AG04450 (cell line): ENCODE results near the gene SRGN. TPM values are rescaled to one million over a fixed set of nuclear protein-coding genes. Genes with fewer than 3 reads are reported as not detected.

Experiments used
- CTCF ChIA-PET: fragments of 300-600, 350-600 bp; formaldehyde crosslinking; extraction: SDS; loops from one replicate; lab custom pipeline; 2022; ENCODE audit warnings: antibody characterized with exemption, inconsistent platforms; lab: Charles Lee
- POLR2A ChIA-PET: fragments of 350-600 bp; formaldehyde crosslinking; extraction: SDS; loops from one replicate; lab custom pipeline; 2021; ENCODE audit warnings: antibody characterized with exemption, inconsistent platforms; lab: Yijun Ruan, JAX
- DNase-seq: peaks from one replicate; pipeline ENCODE4 v3.0.0-alpha.2; 2011; ENCODE audit warnings: low read depth, low spot score
- H3K27ac ChIP-seq: one replicate; pipeline ENCODE4 v1.5.1; 2012; ENCODE audit warnings: low read depth, low read length, control low read depth
- H3K27me3 ChIP-seq: one replicate; pipeline ENCODE4 v1.6.0; 2012; ENCODE audit warnings: low read length; ENCODE audit not compliant: control insufficient read depth, insufficient read depth
- H3K4me3 ChIP-seq: 2 replicates; pipeline ENCODE4 v1.5.1; 2011; ENCODE audit warnings: mild to moderate bottlenecking, low read depth, low read length, control low read depth
- H3K9me3 ChIP-seq: 2 replicates; pipeline ENCODE4 v1.5.1; 2012; ENCODE audit warnings: low read length; ENCODE audit not compliant: control insufficient read depth, insufficient read depth
- polyA plus RNA-seq: library from polyadenylated mRNA; depleted of rRNA; stranded (reverse); fragments of >200 nt; gene quantifications from 2 replicates; pipeline ENCODE4 v1.2.3, GENCODE V29; 2011
- TF ChIP-seq, protein P1 (sequence below): IDR thresholded peaks from 2 replicates; pipeline ENCODE4 v1.5.1; 2011; ENCODE audit warnings: low read depth, low read length, control low read depth, inconsistent platforms

Gene SRGN
- polyA plus RNA-seq, 1 experiment: 154 TPM

DNA sequence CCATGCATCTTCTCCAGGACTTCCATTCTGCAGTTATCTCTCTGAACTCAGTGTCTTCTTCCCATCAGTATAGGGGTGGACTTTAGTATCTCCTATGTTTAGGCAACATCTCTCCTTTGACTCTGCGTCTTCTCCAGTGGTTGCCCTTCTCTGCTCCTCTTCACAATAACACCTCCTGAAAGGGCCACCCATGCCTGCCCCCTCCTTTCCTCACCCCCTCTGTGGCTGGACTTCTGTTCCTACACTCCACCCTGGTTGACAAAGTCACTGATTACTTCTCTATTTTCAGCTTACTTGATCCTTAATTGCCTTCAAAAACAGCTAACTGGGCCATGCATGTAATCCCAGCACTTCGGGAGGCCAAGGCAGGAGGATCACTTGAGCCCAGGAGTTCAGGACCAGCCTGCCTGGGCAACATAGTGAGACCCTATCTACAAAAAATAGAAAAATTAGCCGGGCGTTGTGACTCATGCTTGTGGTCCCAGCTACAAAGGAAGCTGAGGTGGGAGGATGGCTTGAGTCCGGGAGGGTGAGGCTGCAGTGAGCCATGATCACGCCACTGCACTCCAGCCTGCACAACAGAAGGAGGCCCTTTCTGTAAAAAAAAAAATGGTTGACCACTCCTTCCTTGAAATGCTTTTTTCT is 13.7 kb downstream of the SRGN start:
- Histone ChIP-seq H3K9me3 (no peaks in the 10 kb centered on the region), H3K4me3 (no peak overlapping the region), H3K27ac (no peak overlapping the region), H3K27me3 (no peaks in the 10 kb centered on the region)
- ChIA-PET POLR2A (interaction anchor here (0.7 kb wide), 1 partner anchor 22 kb away, joined by 3 read pairs; no protein-coding TSS in a partner anchor), CTCF (interaction anchor here (1.5 kb wide), 1 partner anchor 9 kb away, joined by 4 read pairs; no protein-coding TSS in a partner anchor)
- TF ChIP-seq, protein P1, sequence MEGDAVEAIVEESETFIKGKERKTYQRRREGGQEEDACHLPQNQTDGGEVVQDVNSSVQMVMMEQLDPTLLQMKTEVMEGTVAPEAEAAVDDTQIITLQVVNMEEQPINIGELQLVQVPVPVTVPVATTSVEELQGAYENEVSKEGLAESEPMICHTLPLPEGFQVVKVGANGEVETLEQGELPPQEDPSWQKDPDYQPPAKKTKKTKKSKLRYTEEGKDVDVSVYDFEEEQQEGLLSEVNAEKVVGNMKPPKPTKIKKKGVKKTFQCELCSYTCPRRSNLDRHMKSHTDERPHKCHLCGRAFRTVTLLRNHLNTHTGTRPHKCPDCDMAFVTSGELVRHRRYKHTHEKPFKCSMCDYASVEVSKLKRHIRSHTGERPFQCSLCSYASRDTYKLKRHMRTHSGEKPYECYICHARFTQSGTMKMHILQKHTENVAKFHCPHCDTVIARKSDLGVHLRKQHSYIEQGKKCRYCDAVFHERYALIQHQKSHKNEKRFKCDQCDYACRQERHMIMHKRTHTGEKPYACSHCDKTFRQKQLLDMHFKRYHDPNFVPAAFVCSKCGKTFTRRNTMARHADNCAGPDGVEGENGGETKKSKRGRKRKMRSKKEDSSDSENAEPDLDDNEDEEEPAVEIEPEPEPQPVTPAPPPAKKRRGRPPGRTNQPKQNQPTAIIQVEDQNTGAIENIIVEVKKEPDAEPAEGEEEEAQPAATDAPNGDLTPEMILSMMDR: no peak
- DNase-seq: no peak

DNA sequence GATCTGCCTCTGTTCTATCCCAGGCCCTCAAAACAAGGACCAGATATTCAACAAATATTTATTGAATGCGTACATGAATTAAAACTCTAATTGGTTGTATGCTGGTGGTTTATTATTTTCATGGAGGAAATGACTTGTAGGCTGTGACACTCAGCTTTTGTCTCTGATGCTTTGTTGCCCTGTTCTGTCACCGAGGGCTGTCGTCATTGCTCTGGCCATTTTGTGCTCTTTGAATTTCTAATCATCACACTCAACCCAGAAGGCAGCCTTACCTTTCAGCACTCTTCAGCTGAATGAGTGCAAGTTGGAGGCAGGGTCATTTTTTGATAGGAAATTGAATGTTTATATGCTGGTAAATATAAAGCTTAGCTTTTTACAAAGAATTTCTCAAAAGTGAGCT is 14.5 kb downstream of the SRGN start:
- TF ChIP-seq, protein P1: no peak
- no peak overlapping the region for H3K4me3 ChIP-seq
- no peaks in the 10 kb centered on the region for H3K27me3 ChIP-seq
- H3K9me3 ChIP-seq: no peaks in the 10 kb centered on the region
- H3K27ac ChIP-seq: no peak overlapping the region
- no peak for DNase-seq
- ChIA-PET POLR2A (no interaction called here), CTCF (interaction anchor here (2.1 kb wide), 1 partner anchor 9 kb away, joined by 6 read pairs; no protein-coding TSS in a partner anchor)

DNA sequence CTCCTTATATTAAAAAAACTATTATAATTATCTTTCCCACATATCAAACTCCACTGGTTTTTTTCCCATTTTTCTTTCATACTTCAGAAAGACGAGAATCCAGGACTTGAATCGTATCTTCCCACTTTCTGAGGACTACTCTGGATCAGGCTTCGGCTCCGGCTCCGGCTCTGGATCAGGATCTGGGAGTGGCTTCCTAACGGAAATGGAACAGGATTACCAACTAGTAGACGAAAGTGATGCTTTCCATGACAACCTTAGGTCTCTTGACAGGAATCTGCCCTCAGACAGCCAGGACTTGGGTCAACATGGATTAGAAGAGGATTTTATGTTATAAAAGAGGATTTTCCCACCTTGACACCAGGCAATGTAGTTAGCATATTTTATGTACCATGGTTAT is 15.9 kb downstream of the SRGN start:
- Histone ChIP-seq H3K9me3 (no peaks in the 10 kb centered on the region), H3K4me3 (no peak overlapping the region), H3K27ac (no peak overlapping the region), H3K27me3 (no peaks in the 10 kb centered on the region)
- TF ChIP-seq, protein P1: no peak
- DNase-seq: no peak
- ChIA-PET CTCF (interaction anchor here (2.1 kb wide), 1 partner anchor 10 kb away, joined by 6 read pairs; no protein-coding TSS in a partner anchor), POLR2A (no interaction called here)

DNA sequence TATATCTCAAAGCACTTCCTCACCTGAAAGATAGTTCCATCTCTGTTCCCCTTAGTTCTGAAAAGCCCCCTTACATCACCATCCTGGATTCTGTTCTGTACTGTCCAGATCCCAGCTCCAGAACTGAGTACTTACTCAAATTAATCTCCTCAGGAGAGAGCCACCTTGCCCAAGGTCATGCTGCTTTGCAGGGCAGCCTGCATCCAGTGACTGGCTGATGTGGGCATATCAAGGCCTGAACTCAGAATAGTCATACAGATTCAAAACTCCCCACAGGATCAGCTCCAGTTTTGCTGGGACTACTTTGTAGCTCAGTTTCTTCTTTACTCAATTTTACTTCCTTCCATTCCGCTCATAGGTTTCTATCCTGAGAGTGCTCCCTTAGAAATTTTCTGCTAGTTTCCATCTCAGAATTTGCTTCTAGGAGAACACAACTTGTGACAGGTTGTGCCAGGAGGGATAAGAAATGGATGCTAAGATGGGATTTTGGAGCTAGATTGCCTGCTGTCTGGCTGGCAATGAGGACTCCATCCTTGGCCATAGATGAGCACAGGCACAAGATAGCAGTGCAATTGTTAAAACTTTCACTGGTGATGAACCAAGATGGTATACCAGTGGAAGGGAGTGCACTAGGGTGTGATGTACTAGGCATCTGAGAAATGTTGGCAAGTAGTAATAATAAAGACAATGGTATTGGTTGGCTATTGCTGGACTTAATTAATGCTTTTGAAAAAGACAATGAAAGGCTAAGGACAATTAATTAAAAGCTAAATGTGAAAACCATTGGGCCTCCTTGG is 17.3 kb downstream of the SRGN start:
- no peaks in the 10 kb centered on the region for H3K9me3 ChIP-seq
- H3K27me3 ChIP-seq: no peaks in the 10 kb centered on the region
- no peak for DNase-seq
- ChIA-PET POLR2A (no interaction called here), CTCF (interaction anchor here (2.1 kb wide), 1 partner anchor 11 kb away, joined by 5 read pairs; no protein-coding TSS in a partner anchor)
- no peak overlapping the region for H3K27ac ChIP-seq
- TF ChIP-seq, protein P1: no peak
- H3K4me3 ChIP-seq: no peak overlapping the region

DNA sequence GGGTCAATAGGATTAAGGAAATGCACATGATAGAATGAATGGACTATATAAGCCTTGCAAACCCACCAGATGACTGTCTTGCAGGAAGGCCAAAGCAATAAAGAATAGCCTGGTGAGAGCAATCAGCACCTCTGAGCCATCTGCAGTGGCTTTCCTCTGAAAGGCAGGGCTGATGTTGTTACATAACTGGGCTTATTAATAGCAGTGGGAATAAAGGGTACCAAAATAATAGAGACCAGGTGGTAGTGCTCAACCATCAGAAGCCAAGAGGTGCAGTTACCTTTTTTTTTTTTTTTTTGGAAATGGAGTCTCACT is 19.2 kb downstream of the SRGN start:
- ChIA-PET CTCF (interaction anchor here (0.6 kb wide), 1 partner anchor 11 kb away, joined by 4 read pairs; no protein-coding TSS in a partner anchor), POLR2A (no interaction called here)
- H3K27ac ChIP-seq: no peak overlapping the region
- DNase-seq: no peak
- no peaks in the 10 kb centered on the region for H3K9me3 ChIP-seq
- no peak overlapping the region for H3K4me3 ChIP-seq
- H3K27me3 ChIP-seq: peaks cover 10% of the 10 kb centered on the region
- TF ChIP-seq, protein P1: no peak
